ENCODE results near the gene ITGAV.

- TF ChIP-seq, protein P1, sequence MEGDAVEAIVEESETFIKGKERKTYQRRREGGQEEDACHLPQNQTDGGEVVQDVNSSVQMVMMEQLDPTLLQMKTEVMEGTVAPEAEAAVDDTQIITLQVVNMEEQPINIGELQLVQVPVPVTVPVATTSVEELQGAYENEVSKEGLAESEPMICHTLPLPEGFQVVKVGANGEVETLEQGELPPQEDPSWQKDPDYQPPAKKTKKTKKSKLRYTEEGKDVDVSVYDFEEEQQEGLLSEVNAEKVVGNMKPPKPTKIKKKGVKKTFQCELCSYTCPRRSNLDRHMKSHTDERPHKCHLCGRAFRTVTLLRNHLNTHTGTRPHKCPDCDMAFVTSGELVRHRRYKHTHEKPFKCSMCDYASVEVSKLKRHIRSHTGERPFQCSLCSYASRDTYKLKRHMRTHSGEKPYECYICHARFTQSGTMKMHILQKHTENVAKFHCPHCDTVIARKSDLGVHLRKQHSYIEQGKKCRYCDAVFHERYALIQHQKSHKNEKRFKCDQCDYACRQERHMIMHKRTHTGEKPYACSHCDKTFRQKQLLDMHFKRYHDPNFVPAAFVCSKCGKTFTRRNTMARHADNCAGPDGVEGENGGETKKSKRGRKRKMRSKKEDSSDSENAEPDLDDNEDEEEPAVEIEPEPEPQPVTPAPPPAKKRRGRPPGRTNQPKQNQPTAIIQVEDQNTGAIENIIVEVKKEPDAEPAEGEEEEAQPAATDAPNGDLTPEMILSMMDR (IDR thresholded peaks at IDR 0.05) = no peak
- TF ChIP-seq POLR2AphosphoS5 (IDR thresholded peaks at IDR 0.05) = no peak
Measured at GRCh38 chr2:186653511-186653910, 63.7 kb downstream of the ITGAV start.

Data from sigmoid colon (tissue), 4 donors.